AG04450 (cell line): ENCODE data around the gene ANO1. TPM values are rescaled to one million over a fixed set of nuclear protein-coding genes. Genes with fewer than 3 reads are reported as not detected.
A peak's percentile ranks its signal among the peaks of the same experiment; 100 is the strongest.

Experiments used
- CTCF ChIA-PET: fragments of 300-600, 350-600 bp; formaldehyde crosslinking; extraction: SDS; loops from one replicate; lab custom pipeline; 2022; ENCODE audit warnings: antibody characterized with exemption, inconsistent platforms; lab: Charles Lee
- POLR2A ChIA-PET: fragments of 350-600 bp; formaldehyde crosslinking; extraction: SDS; loops from one replicate; lab custom pipeline; 2021; ENCODE audit warnings: antibody characterized with exemption, inconsistent platforms; lab: Yijun Ruan, JAX
- DNase-seq: peaks from one replicate; pipeline ENCODE4 v3.0.0-alpha.2; 2011; ENCODE audit warnings: low read depth, low spot score
- H3K27ac ChIP-seq: one replicate; pipeline ENCODE4 v1.5.1; 2012; ENCODE audit warnings: low read depth, low read length, control low read depth
- H3K27me3 ChIP-seq: one replicate; pipeline ENCODE4 v1.6.0; 2012; ENCODE audit warnings: low read length; ENCODE audit not compliant: control insufficient read depth, insufficient read depth
- H3K4me3 ChIP-seq: 2 replicates; pipeline ENCODE4 v1.5.1; 2011; ENCODE audit warnings: mild to moderate bottlenecking, low read depth, low read length, control low read depth
- H3K9me3 ChIP-seq: 2 replicates; pipeline ENCODE4 v1.5.1; 2012; ENCODE audit warnings: low read length; ENCODE audit not compliant: control insufficient read depth, insufficient read depth
- CTCF ChIP-seq: IDR thresholded peaks from 2 replicates; pipeline ENCODE4 v1.5.1; 2011; ENCODE audit warnings: low read depth, low read length, control low read depth, inconsistent platforms
- polyA plus RNA-seq: library from polyadenylated mRNA; depleted of rRNA; stranded (reverse); fragments of >200 nt; gene quantifications from 2 replicates; pipeline ENCODE4 v1.2.3, GENCODE V29; 2011

ANO1 gene
- polyA plus RNA-seq, 1 experiment: 10.3 TPM

DNA sequence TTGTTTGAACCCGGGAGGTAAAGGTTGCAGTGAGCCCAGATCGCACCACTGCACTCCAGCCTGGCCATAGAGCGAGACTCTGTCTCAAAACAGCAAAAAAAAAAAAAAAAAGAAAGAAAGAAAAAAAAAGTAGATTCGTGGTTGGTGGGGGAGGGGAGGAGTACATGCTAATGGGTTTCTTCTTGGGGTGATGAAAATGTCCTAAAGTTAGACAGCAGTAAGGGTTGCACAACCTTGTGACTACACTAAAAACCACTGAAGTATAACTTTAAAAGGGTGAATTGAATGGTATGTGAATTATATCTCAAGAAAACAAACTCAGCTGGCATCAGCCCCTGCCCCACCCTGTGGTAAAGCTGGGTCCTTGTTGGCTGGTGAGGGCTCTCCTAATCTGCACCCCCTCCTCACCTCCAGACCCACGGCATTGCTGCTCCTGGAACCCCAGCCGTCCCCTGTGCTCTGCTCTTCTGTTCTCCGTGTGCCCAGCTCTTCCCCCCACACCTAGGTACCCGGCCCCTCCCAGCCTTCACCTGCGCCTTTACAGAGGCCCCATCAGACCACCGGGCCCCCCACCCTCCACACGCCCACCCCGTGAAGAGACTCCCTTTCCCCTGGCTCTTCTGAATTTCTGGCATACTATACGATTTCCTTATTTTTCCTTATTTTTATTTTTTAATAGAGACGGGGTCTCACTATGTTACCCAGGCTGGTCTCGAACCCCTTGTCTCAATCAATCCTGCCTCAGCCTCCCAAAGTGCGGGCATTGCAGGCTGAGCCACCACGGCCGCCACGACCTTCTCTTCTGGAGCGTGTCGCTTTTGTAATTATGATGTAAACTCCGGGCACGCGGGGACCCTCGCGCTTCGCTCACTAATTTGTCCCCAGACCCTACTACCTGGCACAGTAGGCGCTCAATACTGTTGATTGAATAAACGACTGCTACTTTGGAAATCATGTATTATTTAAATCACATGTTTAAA, 124.1 kb downstream of the ANO1 start:
- no peak for TF ChIP-seq CTCF
- H3K27ac ChIP-seq: peak overlapping the region; percentile 52
- CTCF ChIA-PET: interaction anchor here (0.7 kb wide), 1 partner anchor 313 kb away, joined by 6 read pairs; no protein-coding TSS in a partner anchor

GRCh38 chr11:70202920-70203750, 125.0 kb downstream of the ANO1 start, which contains the start of gene FADD:
FADD (plus strand) TSS chr11:70203296; CDS start chr11:70203460, 164 bp downstream.
- TF ChIP-seq CTCF: no peak
- H3K27ac ChIP-seq: peak within 1 kb of the TSS; percentile 91
- ChIA-PET CTCF (no interaction called here), POLR2A (interaction anchor here (0.6 to 1.0 kb wide), 3 partner anchors 68 to 285 kb away, joined by 3 to 5 read pairs (median 5); partner anchors contain the start of gene PPFIA1)
- H3K27me3 ChIP-seq: no peaks in the 10 kb centered on the region
- peak; percentile 77 for DNase-seq
- no peaks in the 10 kb centered on the region for H3K9me3 ChIP-seq
- H3K4me3 ChIP-seq: peak within 1 kb of the TSS; percentile 95

More for the DNA sequence above, 124.1 kb downstream of the ANO1 start:
- no peak for DNase-seq
- no peaks in the 10 kb centered on the region for H3K9me3 ChIP-seq
- H3K4me3 ChIP-seq: peak overlapping the region; percentile 95
- H3K27me3 ChIP-seq: no peaks in the 10 kb centered on the region
- POLR2A ChIA-PET: interaction anchor here (0.8 kb wide), 1 partner anchor 69 kb away, joined by 5 read pairs; no protein-coding TSS in a partner anchor

- CTCF ChIA-PET: interaction anchor here (0.6 to 1.0 kb wide), 2 partner anchors 11 to 285 kb away, joined by 3 to 11 read pairs; no protein-coding TSS in a partner anchor
- POLR2A ChIA-PET: interaction anchor here (0.6 to 1.0 kb wide), 4 partner anchors 67 to 286 kb away, joined by 3 to 5 read pairs (median 4); partner anchors contain the start of gene PPFIA1
These were observed 125.8 kb downstream of the ANO1 start for GRCh38 chr11:70203751-70204465.

DNA sequence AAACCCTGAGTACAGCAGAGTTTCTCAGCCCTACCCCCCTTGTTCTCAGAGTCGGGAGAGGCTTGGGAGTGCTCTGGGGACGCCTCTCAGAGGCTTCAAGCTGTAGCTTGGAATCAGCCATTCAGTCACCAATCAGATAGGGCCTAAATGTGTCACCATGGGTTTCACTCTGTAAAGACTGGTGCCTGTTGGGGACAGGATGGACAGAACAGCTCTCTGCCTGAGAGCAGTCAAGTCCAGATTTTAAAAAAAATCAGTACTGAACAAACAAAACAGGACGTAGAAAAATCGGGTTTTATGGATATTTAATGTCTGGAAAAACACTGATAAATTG, 126.3 kb downstream of the ANO1 start:
- no peaks in the 10 kb centered on the region for H3K27me3 ChIP-seq
- ChIA-PET POLR2A (no interaction called here), CTCF (interaction anchor here (1.0 kb wide), 1 partner anchor 286 kb away, joined by 3 read pairs; no protein-coding TSS in a partner anchor)
- H3K4me3 ChIP-seq: peak overlapping the region; percentile 95
- H3K9me3 ChIP-seq: no peaks in the 10 kb centered on the region
- no peak for DNase-seq
- no peak for TF ChIP-seq CTCF
- peak overlapping the region; percentile 91 for H3K27ac ChIP-seq

More at GRCh38 chr11:70203751-70204465, 125.8 kb downstream of the ANO1 start:
- Histone ChIP-seq H3K9me3 (no peaks in the 10 kb centered on the region), H3K27ac (peak overlapping the region; percentile 91), H3K27me3 (no peaks in the 10 kb centered on the region), H3K4me3 (peak overlapping the region; percentile 95)
- DNase-seq: peak; percentile 46
- no peak for TF ChIP-seq CTCF
